ENCODE results near the gene MROH2A. TPM values are rescaled to one million over a fixed set of nuclear protein-coding genes. Genes with fewer than 3 reads are reported as not detected.

The MROH2A gene
- total RNA-seq, 1 donor from 2014 or later, result not detected

- Histone ChIP-seq H3K9me3 (replicated peaks) (no peaks in the 10 kb centered on the region), H3K4me1 (no peaks in the 10 kb centered on the region), H3K36me3 (no peaks in the 10 kb centered on the region), H3K4me3 (no peak overlapping the region), H3K27ac (replicated peaks) (no peak overlapping the region), H3K27me3 (ENCODE audit: low read depth) (peaks cover 11% of the 10 kb centered on the region)
- intact Hi-C loops (cut with micrococcal nuclease), result no loop called here
- TF ChIP-seq CTCF (IDR thresholded peaks at IDR 0.05; ENCODE audit: borderline replicate concordance), result no peak
- no peak for DNase-seq
These were observed 55.2 kb downstream of the MROH2A start for GRCh38 chr2:233833345-233833744.

GRCh38 chr2:233835230-233836186, 57.4 kb downstream of the MROH2A start:
- intact Hi-C loops (cut with micrococcal nuclease), result no loop called here
- no peak for DNase-seq

GRCh38 chr2:233836359-233836758, 58.2 kb downstream of the MROH2A start:
- no peak for DNase-seq
- Histone ChIP-seq H3K9me3 (replicated peaks) (no peaks in the 10 kb centered on the region), H3K27ac (replicated peaks) (no peak overlapping the region), H3K36me3 (no peaks in the 10 kb centered on the region), H3K4me3 (no peak overlapping the region), H3K27me3 (ENCODE audit: low read depth) (no peaks in the 10 kb centered on the region), H3K4me1 (no peaks in the 10 kb centered on the region)
- TF ChIP-seq CTCF (IDR thresholded peaks at IDR 0.05; ENCODE audit: borderline replicate concordance), result no peak
- intact Hi-C loops (cut with micrococcal nuclease), result no loop called here

More at GRCh38 chr2:233835230-233836186, 57.4 kb downstream of the MROH2A start:
- Histone ChIP-seq H3K27ac (replicated peaks) (no peak overlapping the region), H3K36me3 (no peaks in the 10 kb centered on the region), H3K4me1 (no peaks in the 10 kb centered on the region), H3K9me3 (replicated peaks) (no peaks in the 10 kb centered on the region), H3K27me3 (ENCODE audit: low read depth) (no peaks in the 10 kb centered on the region), H3K4me3 (no peak overlapping the region)
- TF ChIP-seq CTCF (IDR thresholded peaks at IDR 0.05; ENCODE audit: borderline replicate concordance), result no peak

- Histone ChIP-seq H3K9me3 (replicated peaks) (no peaks in the 10 kb centered on the region), H3K36me3 (no peaks in the 10 kb centered on the region), H3K4me1 (no peaks in the 10 kb centered on the region), H3K4me3 (no peak overlapping the region), H3K27ac (replicated peaks) (no peak overlapping the region), H3K27me3 (ENCODE audit: low read depth) (no peaks in the 10 kb centered on the region)
- intact Hi-C loops (cut with micrococcal nuclease), result no loop called here
- no peak for TF ChIP-seq CTCF (IDR thresholded peaks at IDR 0.05; ENCODE audit: borderline replicate concordance)
- DNase-seq, result no peak
These were observed 59.6 kb downstream of the MROH2A start for GRCh38 chr2:233837694-233838229.

- Histone ChIP-seq H3K4me1 (no peaks in the 10 kb centered on the region), H3K4me3 (no peak overlapping the region), H3K27me3 (ENCODE audit: low read depth) (no peaks in the 10 kb centered on the region), H3K36me3 (no peaks in the 10 kb centered on the region), H3K27ac (replicated peaks) (no peak overlapping the region), H3K9me3 (replicated peaks) (no peaks in the 10 kb centered on the region)
- intact Hi-C loops (cut with micrococcal nuclease), result no loop called here
- no peak for DNase-seq
- TF ChIP-seq CTCF (IDR thresholded peaks at IDR 0.05; ENCODE audit: borderline replicate concordance), result no peak
These were observed 60.1 kb downstream of the MROH2A start for GRCh38 chr2:233838251-233838650.

Measured in left ventricle myocardium inferior (tissue), 1 donor.